ENCODE measurements around the gene DOCK8. TPM values are rescaled to one million over a fixed set of nuclear protein-coding genes. Genes with fewer than 3 reads are reported as not detected.

DOCK8 gene
- total RNA-seq, 1 experiment from 2014 or later = 1.4 TPM

- H3K4me1 ChIP-seq (ENCODE audit: insufficient read depth, low read length) = no peaks in the 10 kb centered on the region
- H4K5ac ChIP-seq (ENCODE audit: insufficient read length, low read depth, low read length) = no peak overlapping the region
- WGBS (ENCODE audit: extremely low coverage, insufficient read length, low lambda C conversion rate) = no CpG with 5 or more reads among the region's 3 CpGs
- Mint-ChIP-seq H3K36me3 (ENCODE audit: insufficient read depth in 1 of 3, low read depth in 3 of 3) (no peaks in the 10 kb centered on the region), H3K4me1 (peaks cover 5 to 10% of the 10 kb centered on the region in 2 experiments), H3K4me3 (no peak overlapping the region), H3K9me3 (peaks cover 0 to 3% of the 10 kb centered on the region in 2 experiments; a peak in 1 of 5 replicates), H3K27me3 (ENCODE audit: low read depth) (no peaks in the 10 kb centered on the region; the same call in 1 of the 2 replicates), H3K27ac (no peak overlapping the region)
- H3K23me2 ChIP-seq (ENCODE audit: insufficient read length, low read depth, low read length, poor library complexity, severe bottlenecking) = no peaks in the 10 kb centered on the region
- no peak overlapping the region for H3K27ac ChIP-seq (ENCODE audit: insufficient read length, low read depth, low read length)
- H4K20me1 ChIP-seq (ENCODE audit: control insufficient read depth, insufficient read depth, insufficient read length) = no peaks in the 10 kb centered on the region
- H2AK5ac ChIP-seq (ENCODE audit: insufficient read length, low read length) = no peak overlapping the region
- no peak overlapping the region for H3K23ac ChIP-seq (ENCODE audit: insufficient read length, low read depth, low read length)
- no peaks in the 10 kb centered on the region for H3K27me3 ChIP-seq (ENCODE audit: insufficient read depth, low read length)
- TF ChIP-seq CTCF (conservative IDR thresholded peaks at IDR 0.05) = no peak
- no peaks in the 10 kb centered on the region for H3K9me3 ChIP-seq (ENCODE audit: control insufficient read depth, low read depth, low read length)
- H3K9ac ChIP-seq (ENCODE audit: extremely low read depth, insufficient read length, low read length) = no peak overlapping the region
- no peaks in the 10 kb centered on the region for H3K79me1 ChIP-seq (ENCODE audit: insufficient read depth, low read depth, low read length, poor library complexity, severe bottlenecking)
- no peak overlapping the region for H2BK15ac ChIP-seq (ENCODE audit: low read depth, low read length)
- H3K14ac ChIP-seq (ENCODE audit: insufficient read depth, low read length) = no peak overlapping the region
- no peak for DNase-seq
- no peak overlapping the region for H2BK120ac ChIP-seq (ENCODE audit: low read depth, low read length, poor library complexity, severe bottlenecking)
- H3K4me2 ChIP-seq (ENCODE audit: insufficient read depth, insufficient read length, low read length) = no peak overlapping the region
- H3K18ac ChIP-seq (ENCODE audit: insufficient read length, low read depth, low read length) = no peak overlapping the region
- H2BK20ac ChIP-seq (ENCODE audit: low read depth, low read length, poor library complexity, severe bottlenecking) = no peak overlapping the region
- no peak overlapping the region for H4K91ac ChIP-seq (ENCODE audit: insufficient read length, low read depth, low read length)
- no peaks in the 10 kb centered on the region for H3K79me2 ChIP-seq (ENCODE audit: insufficient read depth, low read length)
- H2AFZ ChIP-seq (ENCODE audit: low read length) = no peak overlapping the region
- no peak overlapping the region for H3K56ac ChIP-seq (ENCODE audit: insufficient read length, low read depth, low read length)
- H4K8ac ChIP-seq (replicated peaks; ENCODE audit: insufficient read length, low read depth, low read length) = no peak overlapping the region
- H2BK5ac ChIP-seq (ENCODE audit: insufficient read length, low read length) = no peak overlapping the region
- no peak overlapping the region for H3K4ac ChIP-seq (ENCODE audit: low read depth, low read length)
- no peak overlapping the region for H3T11ph ChIP-seq (ENCODE audit: low read length)
- H2BK12ac ChIP-seq (ENCODE audit: insufficient read length, low read depth, low read length) = no peak overlapping the region
Observed at GRCh38 chr9:249025-249424, 34.4 kb downstream of the DOCK8 start.
